Lower lobe of right lung (tissue), 2 donors: ENCODE measurements around the gene FAM53B. TPM values are rescaled to one million over a fixed set of nuclear protein-coding genes. Genes with fewer than 3 reads are reported as not detected.

Experiments
- ATAC-seq, 2 donors: fragments of 200-7000 bp; cut with Tn5 transposase; one replicate each; pipeline ENCODE4 v1.9.1; 2020 to 2022; ENCODE audit warnings: mild to moderate bottlenecking in 2 of 2, moderate library complexity in 2 of 2
- DNase-seq: peaks from one replicate; pipeline ENCODE4 v3.0.0-alpha.2; 2020
- H3K27ac ChIP-seq: fragments of 200-600 bp; one replicate; pipeline ENCODE4 v1.8.0; 2022
- H3K27me3 ChIP-seq: fragments of 200-600 bp; one replicate; pipeline ENCODE4 v1.8.0; 2022; ENCODE audit warnings: low read depth
- H3K36me3 ChIP-seq: fragments of 200-600 bp; one replicate; pipeline ENCODE4 v1.8.0; 2022; ENCODE audit warnings: mild to moderate bottlenecking
- H3K4me1 ChIP-seq: fragments of 200-600 bp; one replicate; pipeline ENCODE4 v1.8.0; 2022
- H3K4me3 ChIP-seq: fragments of 200-600 bp; one replicate; pipeline ENCODE4 v1.8.0; 2022; ENCODE audit warnings: mild to moderate bottlenecking
- H3K9me3 ChIP-seq: fragments of 200-600 bp; one replicate; pipeline ENCODE4 v1.8.0; 2022
- CTCF ChIP-seq: fragments of 200-600 bp; IDR thresholded peaks from one replicate; pipeline ENCODE4 v1.8.0; 2022; ENCODE audit warnings: antibody characterized with exemption, mild to moderate bottlenecking
- intact Hi-C: fragments of 100-400 bp; cut with DNase I; formaldehyde crosslinking; loops from one replicate; pipeline ENCODE4 v1.11.0; 2022
- total RNA-seq: library from RNA; stranded (reverse); fragmentation: NEBNext Ultra II Directional; extraction: Animal tissue kit (Norgen Biotek cat#: 25700); gene quantifications from one replicate; pipeline ENCODE4 v1.2.1, GENCODE V29; 2021
- donor health status: DM: no; HTN: yes; CAD: no; lungs with severe emphysema.

Gene FAM53B
- total RNA-seq, 1 donor from 2014 or later: 40.7 TPM

DNA sequence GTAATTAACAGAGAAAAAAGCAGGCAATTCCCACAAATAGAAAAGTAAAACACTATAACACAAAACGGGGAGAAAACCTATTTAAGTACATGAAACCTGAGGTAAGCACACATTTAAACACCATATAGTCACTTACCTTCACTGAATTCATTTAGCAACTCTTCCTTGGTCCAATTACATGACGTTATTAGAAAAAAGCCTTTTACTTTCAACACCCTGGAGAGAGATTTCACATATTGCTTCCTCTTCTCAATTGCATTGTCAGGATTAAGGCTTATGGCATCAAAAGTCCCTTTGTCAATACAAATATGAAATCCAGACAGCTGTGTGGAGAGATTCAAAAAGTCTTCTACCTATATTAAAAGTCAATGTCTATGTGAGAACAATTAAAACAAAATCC, 21.1 kb upstream of the FAM53B start:
- H3K4me1 ChIP-seq: no peaks in the 10 kb centered on the region
- no peaks in the 10 kb centered on the region for H3K27me3 ChIP-seq
- DNase-seq (no peak), ATAC-seq (no peak)
- H3K4me3 ChIP-seq: no peak overlapping the region
- TF ChIP-seq CTCF: no peak
- no peak overlapping the region for H3K27ac ChIP-seq
- peaks cover 45% of the 10 kb centered on the region for H3K36me3 ChIP-seq
- intact Hi-C loops: no loop called here
- H3K9me3 ChIP-seq: no peaks in the 10 kb centered on the region

DNA sequence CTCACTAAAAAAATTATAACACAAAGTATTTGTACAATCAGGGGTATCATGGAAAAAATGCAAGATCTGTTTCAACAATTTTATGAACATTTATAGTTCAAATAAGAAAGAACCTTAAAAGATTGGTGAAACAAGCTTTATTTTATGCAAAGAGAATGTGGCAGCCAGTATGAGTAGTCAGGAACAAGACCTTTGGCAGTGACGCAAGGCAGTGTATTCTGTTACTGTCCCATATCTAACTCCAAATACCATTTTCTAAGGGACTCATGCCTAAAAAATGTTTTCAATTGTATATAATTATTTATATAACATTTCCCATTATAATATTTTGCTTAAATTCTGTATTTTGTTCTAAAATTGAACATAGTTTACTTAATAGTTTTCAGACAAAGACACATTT, 19.1 kb upstream of the FAM53B start:
- DNase-seq (no peak), ATAC-seq (no peak)
- Histone ChIP-seq H3K36me3 (peaks cover 51% of the 10 kb centered on the region), H3K9me3 (no peaks in the 10 kb centered on the region), H3K4me1 (no peaks in the 10 kb centered on the region), H3K27me3 (no peaks in the 10 kb centered on the region), H3K4me3 (no peak overlapping the region), H3K27ac (no peak overlapping the region)
- intact Hi-C loops: no loop called here
- no peak for TF ChIP-seq CTCF

DNA sequence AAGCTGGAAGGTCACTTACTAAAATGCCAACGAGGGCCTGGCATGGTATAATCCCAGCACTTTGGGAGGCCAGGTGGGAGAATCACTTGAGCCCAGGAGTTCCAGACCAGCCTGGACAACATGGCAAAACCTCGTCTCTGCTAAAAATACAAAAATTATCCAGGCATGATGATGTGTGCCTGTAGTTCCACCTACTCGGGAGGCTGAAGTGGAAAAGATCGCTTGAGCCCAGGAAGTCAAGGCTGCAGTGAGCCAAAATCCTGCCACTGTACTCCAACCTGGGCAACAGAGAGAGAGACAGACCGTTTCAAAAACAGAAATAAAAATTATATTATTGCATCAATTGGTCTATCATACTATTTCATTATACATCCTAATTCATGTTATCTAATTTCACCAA, 18.1 kb upstream of the FAM53B start:
- Histone ChIP-seq H3K4me3 (no peak overlapping the region), H3K36me3 (peaks cover 46% of the 10 kb centered on the region), H3K4me1 (no peaks in the 10 kb centered on the region), H3K27ac (no peak overlapping the region), H3K27me3 (no peaks in the 10 kb centered on the region), H3K9me3 (no peaks in the 10 kb centered on the region)
- TF ChIP-seq CTCF: no peak
- DNase-seq (no peak), ATAC-seq (no peak)
- intact Hi-C loops: no loop called here

DNA sequence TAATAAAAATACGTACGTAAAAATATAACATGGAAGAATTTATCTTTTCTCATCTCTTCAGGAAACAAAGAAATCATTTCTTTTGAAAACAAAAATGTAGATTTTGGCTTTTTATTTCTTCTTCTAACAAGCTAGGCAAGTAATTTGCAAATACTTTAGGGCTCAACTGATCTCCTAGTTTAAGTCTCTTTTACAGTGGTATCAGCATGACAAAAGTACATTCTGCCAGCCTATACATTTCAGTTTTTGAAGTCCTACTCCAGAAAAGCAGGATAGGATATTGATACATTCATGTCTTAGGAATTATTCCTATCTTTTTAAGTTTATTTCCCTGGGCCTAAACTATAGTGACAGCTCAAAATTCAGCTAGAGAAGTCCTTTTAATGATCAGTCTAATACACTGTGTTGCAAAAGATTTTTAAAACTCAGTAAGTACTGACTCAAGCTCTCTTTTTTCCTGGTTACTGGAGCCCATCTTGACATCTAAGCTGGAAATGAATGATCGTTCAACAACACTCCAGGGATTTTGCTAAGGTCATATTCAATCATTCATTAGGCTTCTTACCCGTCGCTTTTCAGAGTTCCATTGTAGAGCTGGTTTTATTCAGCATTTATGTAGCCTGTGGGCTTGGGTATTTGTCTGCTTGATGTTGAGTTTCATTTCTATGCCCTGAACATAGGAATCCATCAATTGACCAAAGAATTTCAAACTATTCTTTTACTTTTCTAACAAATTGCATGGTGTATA, 12.2 kb upstream of the FAM53B start:
- ATAC-seq (no peak), DNase-seq (no peak)
- intact Hi-C loops: no loop called here
- Histone ChIP-seq H3K27me3 (no peaks in the 10 kb centered on the region), H3K4me3 (no peak overlapping the region), H3K27ac (no peak overlapping the region), H3K4me1 (no peaks in the 10 kb centered on the region), H3K9me3 (no peaks in the 10 kb centered on the region), H3K36me3 (peaks cover 30% of the 10 kb centered on the region)
- TF ChIP-seq CTCF: no peak

DNA sequence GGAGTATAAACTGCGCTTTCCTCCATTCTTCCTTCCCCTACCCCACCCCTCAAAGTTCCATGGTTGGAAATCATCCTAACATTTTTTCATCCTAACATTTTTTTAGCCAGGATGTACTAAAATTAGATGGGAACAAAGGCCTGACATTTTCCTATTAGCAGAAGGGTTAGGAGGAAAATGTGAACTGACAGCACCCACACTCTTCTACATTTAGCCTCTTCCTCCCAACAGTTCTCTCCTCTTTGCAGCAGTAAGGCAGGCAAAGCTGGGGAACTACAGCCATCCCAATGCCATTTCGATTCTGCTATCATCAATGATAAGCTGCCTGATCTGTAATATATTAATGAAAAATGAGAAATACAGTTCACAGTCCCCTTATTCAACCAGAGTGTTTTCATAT, 11.4 kb upstream of the FAM53B start:
- H3K9me3 ChIP-seq: no peaks in the 10 kb centered on the region
- H3K27me3 ChIP-seq: no peaks in the 10 kb centered on the region
- H3K27ac ChIP-seq: peak overlapping the region; percentile 3
- no peak overlapping the region for H3K4me3 ChIP-seq
- DNase-seq (no peak), ATAC-seq (no peak)
- no peak for TF ChIP-seq CTCF
- intact Hi-C loops: no loop called here
- H3K36me3 ChIP-seq: peaks cover 23% of the 10 kb centered on the region
- no peaks in the 10 kb centered on the region for H3K4me1 ChIP-seq
